ENCODE measurements around the gene PRPF40A.

PRPF40A gene

DNA sequence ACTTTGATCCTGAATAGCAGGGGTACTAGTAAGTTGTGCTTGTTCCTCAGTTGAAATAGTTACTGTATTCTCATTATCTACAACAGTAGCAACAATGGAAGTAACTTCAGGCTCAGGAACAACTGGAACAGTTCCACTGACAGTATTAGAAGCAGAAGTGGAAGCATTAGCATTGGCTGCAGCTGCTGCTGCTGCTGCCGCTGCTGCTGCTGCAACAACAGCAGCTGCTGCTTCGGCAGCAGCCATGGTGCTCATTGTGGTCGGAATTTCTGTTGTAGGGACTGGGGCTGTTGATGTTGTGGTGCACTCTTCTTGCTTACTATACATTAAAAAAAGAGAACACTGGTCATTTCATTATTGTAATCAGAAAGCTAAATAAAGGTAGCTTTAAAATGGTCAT, 40.8 kb downstream of the PRPF40A start:
- TF ChIP-seq POLR2AphosphoS5 (IDR thresholded peaks at IDR 0.05; ENCODE audit: low read depth, low read length) = no peak
- TF ChIP-seq TAF1 (IDR thresholded peaks at IDR 0.05; ENCODE audit: borderline replicate concordance, insufficient read depth, low read length) = no peak
- TF ChIP-seq FOXP2 (optimal IDR thresholded peaks at IDR 0.05; ENCODE audit: borderline replicate concordance, extremely low read depth, extremely low read length, insufficient read depth) = no peak
- TF ChIP-seq SIN3A (IDR thresholded peaks at IDR 0.05; ENCODE audit: borderline replicate concordance, insufficient read depth, low read length) = no peak
- TF ChIP-seq, protein P1, sequence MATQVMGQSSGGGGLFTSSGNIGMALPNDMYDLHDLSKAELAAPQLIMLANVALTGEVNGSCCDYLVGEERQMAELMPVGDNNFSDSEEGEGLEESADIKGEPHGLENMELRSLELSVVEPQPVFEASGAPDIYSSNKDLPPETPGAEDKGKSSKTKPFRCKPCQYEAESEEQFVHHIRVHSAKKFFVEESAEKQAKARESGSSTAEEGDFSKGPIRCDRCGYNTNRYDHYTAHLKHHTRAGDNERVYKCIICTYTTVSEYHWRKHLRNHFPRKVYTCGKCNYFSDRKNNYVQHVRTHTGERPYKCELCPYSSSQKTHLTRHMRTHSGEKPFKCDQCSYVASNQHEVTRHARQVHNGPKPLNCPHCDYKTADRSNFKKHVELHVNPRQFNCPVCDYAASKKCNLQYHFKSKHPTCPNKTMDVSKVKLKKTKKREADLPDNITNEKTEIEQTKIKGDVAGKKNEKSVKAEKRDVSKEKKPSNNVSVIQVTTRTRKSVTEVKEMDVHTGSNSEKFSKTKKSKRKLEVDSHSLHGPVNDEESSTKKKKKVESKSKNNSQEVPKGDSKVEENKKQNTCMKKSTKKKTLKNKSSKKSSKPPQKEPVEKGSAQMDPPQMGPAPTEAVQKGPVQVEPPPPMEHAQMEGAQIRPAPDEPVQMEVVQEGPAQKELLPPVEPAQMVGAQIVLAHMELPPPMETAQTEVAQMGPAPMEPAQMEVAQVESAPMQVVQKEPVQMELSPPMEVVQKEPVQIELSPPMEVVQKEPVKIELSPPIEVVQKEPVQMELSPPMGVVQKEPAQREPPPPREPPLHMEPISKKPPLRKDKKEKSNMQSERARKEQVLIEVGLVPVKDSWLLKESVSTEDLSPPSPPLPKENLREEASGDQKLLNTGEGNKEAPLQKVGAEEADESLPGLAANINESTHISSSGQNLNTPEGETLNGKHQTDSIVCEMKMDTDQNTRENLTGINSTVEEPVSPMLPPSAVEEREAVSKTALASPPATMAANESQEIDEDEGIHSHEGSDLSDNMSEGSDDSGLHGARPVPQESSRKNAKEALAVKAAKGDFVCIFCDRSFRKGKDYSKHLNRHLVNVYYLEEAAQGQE (IDR thresholded peaks at IDR 0.05; ENCODE audit: insufficient read depth in 1 of 2, low read depth in 2 of 2, low read length in 2 of 2) = no peak

DNA sequence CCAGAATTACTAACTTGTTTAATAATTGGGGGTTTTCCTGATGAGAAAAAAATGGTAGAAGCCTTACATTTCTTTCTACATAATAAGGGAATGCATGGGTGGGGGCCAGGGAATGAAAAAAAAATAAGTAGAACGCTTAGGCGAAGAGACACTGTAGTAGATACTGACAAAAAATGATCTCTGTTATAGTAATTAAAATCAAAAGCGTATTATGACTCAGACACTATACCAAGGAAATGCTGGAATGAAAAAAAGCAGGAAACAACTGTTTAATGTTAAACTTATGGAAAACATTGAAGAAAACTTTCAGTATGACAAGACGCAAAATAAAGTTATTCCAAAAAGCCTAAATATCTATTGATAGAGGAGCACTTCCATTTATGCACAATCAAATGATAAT, 42.9 kb downstream of the PRPF40A start:
- no peak for TF ChIP-seq POLR2AphosphoS5 (IDR thresholded peaks at IDR 0.05; ENCODE audit: low read depth, low read length)
- no peak for TF ChIP-seq SIN3A (IDR thresholded peaks at IDR 0.05; ENCODE audit: borderline replicate concordance, insufficient read depth, low read length)
- TF ChIP-seq TAF1 (IDR thresholded peaks at IDR 0.05; ENCODE audit: borderline replicate concordance, insufficient read depth, low read length) = no peak
- TF ChIP-seq, protein P1 (IDR thresholded peaks at IDR 0.05; ENCODE audit: insufficient read depth in 1 of 2, low read depth in 2 of 2, low read length in 2 of 2) = no peak
- no peak for TF ChIP-seq FOXP2 (optimal IDR thresholded peaks at IDR 0.05; ENCODE audit: borderline replicate concordance, extremely low read depth, extremely low read length, insufficient read depth)

DNA sequence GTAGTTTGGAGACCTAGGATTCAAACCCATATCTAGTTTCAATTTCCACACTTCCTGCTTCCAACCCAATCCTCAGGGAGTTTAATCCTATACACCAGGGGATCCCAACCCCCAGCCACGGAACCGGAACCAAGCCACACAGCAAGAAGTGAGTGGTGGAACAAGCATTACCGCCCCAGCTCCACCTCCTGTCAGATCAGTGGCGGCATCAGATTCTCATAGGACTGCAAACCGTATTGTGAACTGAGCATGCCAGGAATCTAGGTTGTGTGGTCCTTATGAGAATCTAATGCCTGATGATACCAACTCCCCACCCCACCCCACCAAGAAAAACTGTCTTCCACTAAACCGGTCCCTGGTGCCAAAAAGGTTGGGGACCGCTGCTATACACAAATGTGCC, 52.5 kb downstream of the PRPF40A start:
- TF ChIP-seq FOXP2 (optimal IDR thresholded peaks at IDR 0.05; ENCODE audit: borderline replicate concordance, extremely low read depth, extremely low read length, insufficient read depth) (no peak), POLR2AphosphoS5 (IDR thresholded peaks at IDR 0.05; ENCODE audit: low read depth, low read length) (no peak), SIN3A (IDR thresholded peaks at IDR 0.05; ENCODE audit: borderline replicate concordance, insufficient read depth, low read length) (no peak), TAF1 (IDR thresholded peaks at IDR 0.05; ENCODE audit: borderline replicate concordance, insufficient read depth, low read length) (no peak)
- TF ChIP-seq, protein P1 (IDR thresholded peaks at IDR 0.05; ENCODE audit: insufficient read depth in 1 of 2, low read depth in 2 of 2, low read length in 2 of 2) = no peak

DNA sequence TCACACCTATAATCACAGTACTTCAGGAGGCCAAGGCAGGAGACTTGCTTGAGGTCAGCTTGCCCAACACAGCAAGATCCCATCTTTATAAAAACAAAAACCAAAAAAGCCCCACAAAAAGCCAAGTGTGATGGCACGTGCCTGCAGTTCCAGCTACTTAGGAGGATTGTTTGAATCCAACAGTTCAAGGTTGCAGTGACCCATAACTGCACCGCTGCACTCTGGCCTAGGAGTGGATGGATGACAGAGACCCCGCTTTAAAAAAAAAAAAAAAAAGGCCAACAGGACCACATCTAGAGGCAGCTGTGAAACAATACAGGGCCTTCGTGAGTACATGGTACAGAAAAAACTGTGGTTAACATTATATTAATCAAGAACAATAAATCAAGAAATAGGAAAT, 56.2 kb downstream of the PRPF40A start:
- no peak for TF ChIP-seq POLR2AphosphoS5 (IDR thresholded peaks at IDR 0.05; ENCODE audit: low read depth, low read length)
- no peak for TF ChIP-seq FOXP2 (optimal IDR thresholded peaks at IDR 0.05; ENCODE audit: borderline replicate concordance, extremely low read depth, extremely low read length, insufficient read depth)
- TF ChIP-seq, protein P1 (IDR thresholded peaks at IDR 0.05; ENCODE audit: insufficient read depth in 1 of 2, low read depth in 2 of 2, low read length in 2 of 2) = no peak
- no peak for TF ChIP-seq SIN3A (IDR thresholded peaks at IDR 0.05; ENCODE audit: borderline replicate concordance, insufficient read depth, low read length)
- TF ChIP-seq TAF1 (IDR thresholded peaks at IDR 0.05; ENCODE audit: borderline replicate concordance, insufficient read depth, low read length) = no peak

DNA sequence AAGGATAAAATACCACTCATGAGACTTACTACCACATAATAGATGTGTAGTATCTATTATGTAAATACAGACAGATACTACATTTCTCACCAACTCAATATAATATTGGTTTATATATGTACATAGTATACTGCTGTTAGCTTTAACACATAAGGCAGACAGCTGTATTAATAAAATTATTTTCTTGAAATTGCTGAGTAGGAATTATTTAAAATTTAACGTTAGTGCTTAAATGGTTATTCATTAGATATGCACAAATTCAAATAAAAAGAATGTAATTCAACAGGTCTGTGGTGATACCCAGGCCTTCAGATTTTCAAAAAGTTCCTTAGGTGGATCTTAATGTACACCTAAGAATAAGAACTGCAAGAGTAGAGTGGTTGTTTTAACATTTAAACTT, 59.0 kb downstream of the PRPF40A start:
- no peak for TF ChIP-seq SIN3A (IDR thresholded peaks at IDR 0.05; ENCODE audit: borderline replicate concordance, insufficient read depth, low read length)
- TF ChIP-seq POLR2AphosphoS5 (IDR thresholded peaks at IDR 0.05; ENCODE audit: low read depth, low read length) = no peak
- TF ChIP-seq, protein P1 (IDR thresholded peaks at IDR 0.05; ENCODE audit: insufficient read depth in 1 of 2, low read depth in 2 of 2, low read length in 2 of 2) = no peak
- no peak for TF ChIP-seq FOXP2 (optimal IDR thresholded peaks at IDR 0.05; ENCODE audit: borderline replicate concordance, extremely low read depth, extremely low read length, insufficient read depth)
- no peak for TF ChIP-seq TAF1 (IDR thresholded peaks at IDR 0.05; ENCODE audit: borderline replicate concordance, insufficient read depth, low read length)
